ENCODE data around the gene NFIX. TPM values are rescaled to one million over a fixed set of nuclear protein-coding genes. Genes with fewer than 3 reads are reported as not detected.

The NFIX gene
- total and polyA plus RNA-seq, 2 of the 13 experiments (the other 11 are each of a cell fraction or from before 2014, with no cell fraction given): 3.4 to 5.4 TPM

DNA sequence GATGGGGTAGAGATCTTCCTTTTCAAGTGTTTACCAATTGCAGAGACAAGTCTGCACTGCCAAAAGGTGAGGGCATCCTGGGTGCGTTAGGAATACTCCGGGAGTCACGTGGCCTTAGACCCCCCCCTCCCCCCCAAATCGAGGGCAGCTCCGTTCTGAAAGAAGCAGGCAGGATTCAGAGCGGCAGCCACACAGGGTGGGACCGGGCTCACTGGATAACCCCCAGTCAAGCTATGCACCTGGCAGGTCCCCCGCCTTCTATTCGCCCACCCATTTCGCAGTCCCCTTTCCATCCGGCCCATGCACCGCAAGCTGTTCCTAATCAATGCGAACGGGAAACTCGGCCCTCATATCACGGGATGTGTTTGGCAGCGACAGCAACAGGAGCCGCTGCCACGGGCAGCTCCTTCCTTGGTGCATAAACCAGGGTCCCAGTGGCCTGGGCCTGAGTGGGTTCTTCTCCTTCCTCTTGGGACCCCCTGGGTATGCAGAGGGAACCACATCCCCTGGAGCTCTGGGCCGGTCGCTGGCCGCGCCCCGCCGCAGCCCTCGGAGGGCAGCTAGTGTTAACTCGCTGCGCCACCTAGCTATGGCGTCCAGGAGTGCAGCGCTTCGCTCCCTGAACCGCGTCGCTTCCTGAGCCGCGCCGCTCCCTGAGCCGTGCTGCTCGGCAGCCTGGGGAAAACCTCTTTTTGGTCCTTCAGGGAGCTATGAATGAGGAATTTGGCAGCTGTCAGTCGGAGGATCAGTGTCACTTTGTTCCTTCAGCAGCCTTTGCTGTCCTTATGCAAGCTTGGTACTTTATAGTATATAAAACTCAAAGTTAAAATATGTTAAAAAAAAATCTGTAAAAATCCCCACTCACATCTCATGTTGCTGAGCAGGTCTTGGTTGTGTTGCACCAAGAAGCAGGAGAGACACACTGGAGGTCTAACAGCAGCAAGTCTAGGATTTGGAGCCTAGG, 66.0 kb downstream of the NFIX start (continued):
- TF ChIP-seq THAP11 (CRISPR knock-in tag; IDR thresholded peaks at IDR 0.05) (no peak; the same call in none of the 2 replicates), JUNB (CRISPR knock-in tag; IDR thresholded peaks at IDR 0.05; ENCODE audit: borderline replicate concordance) (no peak), ZNF530 (CRISPR knock-in tag; IDR thresholded peaks at IDR 0.05; ENCODE audit: low read depth) (no peak), HHEX (CRISPR knock-in tag; IDR thresholded peaks at IDR 0.05) (no peak), ZBTB44 (CRISPR knock-in tag; IDR thresholded peaks at IDR 0.05) (no peak), ETV5 (CRISPR knock-in tag; IDR thresholded peaks at IDR 0.05; ENCODE audit: borderline replicate concordance) (peak; percentile 30; the same call in 1 of the 2 replicates), NR2F6 (IDR thresholded peaks at IDR 0.05) (no peak), NR2F6 (CRISPR knock-in tag; IDR thresholded peaks at IDR 0.05) (peak; percentile 40; the same call in 1 of the 2 replicates), SOX13 (IDR thresholded peaks at IDR 0.05) (no peak), SOX13 (CRISPR knock-in tag; conservative IDR thresholded peaks at IDR 0.05 in 1 of 2, IDR thresholded peaks at IDR 0.05 in 1 of 2) (0 out of 4 replicates have a peak, but pooled peaks of 1 of the 2 experiments have one; percentile 52), DBP (CRISPR knock-in tag; IDR thresholded peaks at IDR 0.05; ENCODE audit: not compliant biosample characterization) (no peak)
- TF ChIP-seq, protein P1, sequence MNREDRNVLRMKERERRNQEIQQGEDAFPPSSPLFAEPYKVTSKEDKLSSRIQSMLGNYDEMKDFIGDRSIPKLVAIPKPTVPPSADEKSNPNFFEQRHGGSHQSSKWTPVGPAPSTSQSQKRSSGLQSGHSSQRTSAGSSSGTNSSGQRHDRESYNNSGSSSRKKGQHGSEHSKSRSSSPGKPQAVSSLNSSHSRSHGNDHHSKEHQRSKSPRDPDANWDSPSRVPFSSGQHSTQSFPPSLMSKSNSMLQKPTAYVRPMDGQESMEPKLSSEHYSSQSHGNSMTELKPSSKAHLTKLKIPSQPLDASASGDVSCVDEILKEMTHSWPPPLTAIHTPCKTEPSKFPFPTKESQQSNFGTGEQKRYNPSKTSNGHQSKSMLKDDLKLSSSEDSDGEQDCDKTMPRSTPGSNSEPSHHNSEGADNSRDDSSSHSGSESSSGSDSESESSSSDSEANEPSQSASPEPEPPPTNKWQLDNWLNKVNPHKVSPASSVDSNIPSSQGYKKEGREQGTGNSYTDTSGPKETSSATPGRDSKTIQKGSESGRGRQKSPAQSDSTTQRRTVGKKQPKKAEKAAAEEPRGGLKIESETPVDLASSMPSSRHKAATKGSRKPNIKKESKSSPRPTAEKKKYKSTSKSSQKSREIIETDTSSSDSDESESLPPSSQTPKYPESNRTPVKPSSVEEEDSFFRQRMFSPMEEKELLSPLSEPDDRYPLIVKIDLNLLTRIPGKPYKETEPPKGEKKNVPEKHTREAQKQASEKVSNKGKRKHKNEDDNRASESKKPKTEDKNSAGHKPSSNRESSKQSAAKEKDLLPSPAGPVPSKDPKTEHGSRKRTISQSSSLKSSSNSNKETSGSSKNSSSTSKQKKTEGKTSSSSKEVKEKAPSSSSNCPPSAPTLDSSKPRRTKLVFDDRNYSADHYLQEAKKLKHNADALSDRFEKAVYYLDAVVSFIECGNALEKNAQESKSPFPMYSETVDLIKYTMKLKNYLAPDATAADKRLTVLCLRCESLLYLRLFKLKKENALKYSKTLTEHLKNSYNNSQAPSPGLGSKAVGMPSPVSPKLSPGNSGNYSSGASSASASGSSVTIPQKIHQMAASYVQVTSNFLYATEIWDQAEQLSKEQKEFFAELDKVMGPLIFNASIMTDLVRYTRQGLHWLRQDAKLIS (CRISPR knock-in tag; IDR thresholded peaks at IDR 0.05): no peak
- TF ChIP-seq, protein P2, sequence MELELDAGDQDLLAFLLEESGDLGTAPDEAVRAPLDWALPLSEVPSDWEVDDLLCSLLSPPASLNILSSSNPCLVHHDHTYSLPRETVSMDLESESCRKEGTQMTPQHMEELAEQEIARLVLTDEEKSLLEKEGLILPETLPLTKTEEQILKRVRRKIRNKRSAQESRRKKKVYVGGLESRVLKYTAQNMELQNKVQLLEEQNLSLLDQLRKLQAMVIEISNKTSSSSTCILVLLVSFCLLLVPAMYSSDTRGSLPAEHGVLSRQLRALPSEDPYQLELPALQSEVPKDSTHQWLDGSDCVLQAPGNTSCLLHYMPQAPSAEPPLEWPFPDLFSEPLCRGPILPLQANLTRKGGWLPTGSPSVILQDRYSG (CRISPR knock-in tag; IDR thresholded peaks at IDR 0.05): peak; percentile 29; the same call in 1 of the 2 replicates
- TF ChIP-seq, protein P3, sequence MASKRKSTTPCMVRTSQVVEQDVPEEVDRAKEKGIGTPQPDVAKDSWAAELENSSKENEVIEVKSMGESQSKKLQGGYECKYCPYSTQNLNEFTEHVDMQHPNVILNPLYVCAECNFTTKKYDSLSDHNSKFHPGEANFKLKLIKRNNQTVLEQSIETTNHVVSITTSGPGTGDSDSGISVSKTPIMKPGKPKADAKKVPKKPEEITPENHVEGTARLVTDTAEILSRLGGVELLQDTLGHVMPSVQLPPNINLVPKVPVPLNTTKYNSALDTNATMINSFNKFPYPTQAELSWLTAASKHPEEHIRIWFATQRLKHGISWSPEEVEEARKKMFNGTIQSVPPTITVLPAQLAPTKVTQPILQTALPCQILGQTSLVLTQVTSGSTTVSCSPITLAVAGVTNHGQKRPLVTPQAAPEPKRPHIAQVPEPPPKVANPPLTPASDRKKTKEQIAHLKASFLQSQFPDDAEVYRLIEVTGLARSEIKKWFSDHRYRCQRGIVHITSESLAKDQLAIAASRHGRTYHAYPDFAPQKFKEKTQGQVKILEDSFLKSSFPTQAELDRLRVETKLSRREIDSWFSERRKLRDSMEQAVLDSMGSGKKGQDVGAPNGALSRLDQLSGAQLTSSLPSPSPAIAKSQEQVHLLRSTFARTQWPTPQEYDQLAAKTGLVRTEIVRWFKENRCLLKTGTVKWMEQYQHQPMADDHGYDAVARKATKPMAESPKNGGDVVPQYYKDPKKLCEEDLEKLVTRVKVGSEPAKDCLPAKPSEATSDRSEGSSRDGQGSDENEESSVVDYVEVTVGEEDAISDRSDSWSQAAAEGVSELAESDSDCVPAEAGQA (IDR thresholded peaks at IDR 0.05; ENCODE audit: low read depth): 0 out of 2 replicates have a peak, but pooled peaks have one; percentile 47
- TF ChIP-seq, protein P3 (CRISPR knock-in tag; IDR thresholded peaks at IDR 0.05; ENCODE audit: borderline replicate concordance): no peak
